Activated CD4-positive, alpha-beta T cell treated with anti-CD3 and anti-CD28 coated beads, Interleukin-2, amount 50 U/mL, for 24 hours (primary cell): Measurements from ENCODE around the gene DTL.
A peak's percentile ranks its signal among the peaks of the same experiment; 100 is the strongest.
"Not testable (repeated sequence)": the region's sequence is repeated elsewhere in the genome, so short reads cannot be mapped to it uniquely, and the experiment has no call there.

ENCODE experiments used
- DNase-seq, 2 donors: peaks; one replicate each; pipeline ENCODE4 v3.0.0-alpha.2; 2020; ENCODE audit warnings: low read depth in 1 of 2, low spot score in 1 of 2

Gene DTL

DNA sequence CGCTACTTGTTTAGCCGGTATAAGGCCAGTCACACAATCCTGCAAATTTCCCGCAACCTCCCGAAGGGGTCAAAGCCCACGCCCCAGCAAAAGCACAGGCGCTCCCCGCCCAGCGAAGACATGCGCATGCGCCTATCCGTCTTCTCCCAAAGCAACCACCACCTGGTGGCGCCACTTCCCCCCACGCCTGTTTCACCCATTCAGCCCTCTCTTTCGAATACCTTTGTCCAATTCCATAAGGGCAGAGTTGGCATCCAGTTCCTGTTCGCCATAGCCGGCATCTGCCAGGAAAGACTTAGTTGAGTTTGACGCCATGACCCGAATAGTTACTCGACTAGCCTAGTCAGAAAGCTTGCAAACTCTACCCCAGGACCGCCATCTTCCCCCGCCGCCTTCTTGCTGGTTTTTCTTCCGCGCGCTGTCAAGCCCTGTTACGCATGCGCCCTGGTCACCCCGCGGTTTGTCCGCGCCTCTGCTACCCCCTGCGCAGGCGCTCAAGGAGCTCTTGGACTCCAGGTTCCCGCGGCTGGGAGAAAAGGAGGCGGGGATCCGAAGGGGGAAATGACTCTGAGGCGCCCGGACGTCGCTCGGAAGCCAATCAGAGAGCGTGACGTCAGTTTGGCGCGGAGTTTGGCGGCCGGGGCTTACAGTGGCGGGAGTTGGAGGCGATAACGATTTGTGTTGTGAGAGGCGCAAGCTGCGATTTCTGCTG is at the start of gene DTL, which contains the start of gene INTS7:
DTL (plus strand) TSS at position 626 of the 712 bp plus-strand sequence. CDS start 143 bp downstream, outside the sequence.
INTS7 (minus strand) TSS at position 435 of the 712 bp plus-strand sequence; CDS start at position 315, 120 bp downstream.
- peak; percentile 94 to 99 for DNase-seq

DNA sequence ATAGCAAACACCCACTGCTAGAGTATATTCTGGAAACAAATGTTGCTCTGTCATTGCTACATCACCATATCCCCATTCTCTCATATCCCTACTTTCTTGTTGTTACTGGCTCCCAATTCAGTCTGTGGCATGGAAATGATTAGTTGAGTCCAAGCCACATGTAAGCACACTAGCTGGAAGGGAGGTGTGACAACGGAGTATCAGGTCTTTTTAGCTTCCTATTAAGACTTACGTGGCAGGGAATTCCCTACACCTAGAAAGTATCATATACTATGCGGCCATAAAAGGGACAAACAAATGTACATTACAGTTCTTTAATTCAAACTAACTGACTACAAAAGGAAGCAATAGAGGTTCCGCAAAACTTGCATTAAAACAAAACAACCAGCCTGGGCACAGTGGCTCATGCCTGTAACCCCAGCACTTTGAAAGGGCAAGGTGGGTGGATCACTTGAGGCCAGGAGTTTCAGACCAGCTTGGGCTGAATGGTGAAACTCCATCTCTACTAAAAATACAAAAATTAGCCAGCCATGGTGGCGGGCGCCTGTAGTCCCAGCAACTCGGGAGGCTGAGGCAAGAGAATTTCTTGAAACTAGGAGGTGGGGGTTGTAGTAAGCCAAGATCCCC is 48.8 kb upstream of the DTL start:
- no peak for DNase-seq

DNA sequence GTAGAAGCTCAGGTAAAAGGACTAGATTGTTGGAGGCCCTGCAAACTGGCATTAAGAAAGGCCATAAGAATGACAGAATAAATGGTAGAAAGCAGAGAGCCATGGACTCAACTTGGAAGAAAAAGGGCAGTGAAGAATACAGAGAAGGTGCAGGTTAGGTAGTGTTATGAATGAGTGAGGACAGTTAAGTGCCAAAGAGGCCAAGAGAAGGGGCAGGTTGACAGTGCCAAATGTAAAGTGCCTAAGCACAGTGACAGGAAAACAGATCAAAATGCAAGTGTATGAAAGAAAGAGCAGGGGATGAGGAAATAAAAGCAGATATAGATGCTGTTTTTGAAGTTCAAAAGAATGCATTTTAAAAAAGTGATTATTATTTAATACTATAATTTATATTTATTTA is 43.9 kb upstream of the DTL start:
- no peak for DNase-seq

DNA sequence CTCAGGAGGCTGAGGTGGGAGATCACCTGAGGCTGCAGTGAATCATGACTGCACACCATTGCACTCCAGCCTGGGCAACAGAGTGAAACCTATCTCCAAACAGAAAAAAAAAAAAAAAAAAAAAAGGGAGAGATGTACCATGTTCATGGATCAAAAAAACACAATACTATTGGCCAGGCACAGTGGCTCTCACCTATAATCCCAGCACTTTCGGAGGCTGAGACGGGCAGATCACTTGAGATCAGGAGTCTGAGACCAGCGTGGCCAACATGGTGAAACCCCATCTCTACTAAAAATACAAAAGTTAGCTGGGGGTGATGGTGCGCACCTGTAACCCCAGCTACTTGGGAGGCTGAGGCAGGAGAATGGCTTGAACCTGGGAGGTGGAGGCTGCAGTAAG is 38.1 kb upstream of the DTL start:
- not testable (repeated sequence) for DNase-seq

GRCh38 chr1:212002536-212002935 is 33.0 kb upstream of the DTL start:
- DNase-seq, result no peak

GRCh38 chr1:212004895-212005608 is 30.5 kb upstream of the DTL start:
- DNase-seq, result no peak

- DNase-seq, result no peak
Measured at GRCh38 chr1:212007178-212007577, 28.4 kb upstream of the DTL start.

DNA sequence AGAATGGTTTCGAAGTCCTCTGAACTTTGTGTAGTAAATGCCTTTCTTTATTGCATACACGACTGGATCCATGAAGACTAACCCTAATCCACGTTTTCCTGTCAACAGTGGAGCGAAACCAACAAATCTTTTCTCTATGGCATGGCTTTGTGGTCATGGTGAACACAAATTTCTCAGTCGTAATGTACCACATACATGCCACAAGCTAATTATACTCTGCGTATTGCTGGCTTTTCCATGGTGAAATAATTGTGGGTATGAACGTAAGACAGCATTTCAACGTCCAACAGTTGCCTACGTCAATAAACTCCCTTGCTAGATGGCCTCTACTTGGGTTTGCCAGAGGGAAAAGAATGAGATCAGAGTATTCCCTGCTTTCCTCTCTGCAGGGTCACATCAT is 27.7 kb upstream of the DTL start:
- no peak for DNase-seq

GRCh38 chr1:212009561-212009960 is 26.0 kb upstream of the DTL start:
- DNase-seq, result no peak

DNA sequence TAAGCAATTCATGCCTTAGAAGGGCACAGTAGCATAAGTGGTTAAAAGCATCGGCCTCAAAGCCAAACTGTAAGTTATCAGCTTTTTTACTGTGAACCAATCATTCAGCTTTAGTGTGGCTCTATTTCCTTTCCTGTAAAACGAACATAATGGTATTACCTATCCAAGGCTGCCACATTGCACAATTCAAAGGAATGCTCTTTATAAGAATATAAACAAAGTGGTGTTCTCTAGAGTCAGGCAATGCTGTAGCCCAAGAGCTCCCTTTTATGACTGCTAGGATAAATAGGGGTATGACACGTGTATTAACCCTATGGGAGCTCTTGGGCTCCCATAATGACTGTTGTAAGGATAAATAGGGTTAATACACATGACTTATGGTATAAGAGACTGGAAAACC is 25.5 kb upstream of the DTL start:
- no peak for DNase-seq

GRCh38 chr1:212012034-212012740 is 23.4 kb upstream of the DTL start:
- DNase-seq, result peak; percentile 34 to 61

DNA sequence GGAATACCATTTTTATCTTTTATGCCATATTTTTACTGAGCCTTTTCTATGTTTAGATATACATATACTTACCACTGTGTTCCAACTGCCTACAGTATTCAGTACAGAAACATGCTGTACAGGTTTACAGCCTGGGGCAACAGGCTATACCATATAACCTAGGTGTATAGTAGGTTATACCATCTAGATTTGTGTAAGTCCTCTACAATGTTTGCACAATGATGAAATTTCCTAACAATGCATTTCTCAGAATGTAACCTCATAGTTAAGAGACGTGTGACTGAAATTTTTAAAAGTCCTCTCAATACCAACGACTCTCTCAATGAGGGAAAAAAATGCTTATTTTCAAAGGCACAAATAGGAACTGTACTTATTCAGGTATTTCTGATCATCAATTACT is 21.9 kb upstream of the DTL start:
- DNase-seq, result no peak

DNA sequence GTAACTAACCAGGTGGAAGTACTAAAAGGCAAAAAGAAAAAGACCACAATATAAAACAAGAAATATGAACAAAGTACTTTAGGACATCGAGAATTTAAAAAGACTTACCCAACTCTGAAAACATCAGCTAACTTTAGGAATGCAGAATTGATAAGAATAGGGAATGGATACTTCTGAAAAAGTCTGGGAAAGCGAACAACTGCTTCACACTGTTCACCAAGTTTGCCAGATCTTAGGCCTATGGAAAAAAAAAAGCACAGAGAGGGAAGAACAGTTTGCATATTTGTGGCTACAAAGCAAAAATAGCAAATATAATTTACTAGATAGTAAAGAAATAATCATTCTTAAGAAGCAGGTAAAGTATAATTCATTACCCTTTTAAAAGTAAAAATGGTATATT is 14.6 kb upstream of the DTL start:
- no peak for DNase-seq

GRCh38 chr1:212021563-212021962 is 14.0 kb upstream of the DTL start:
- no peak for DNase-seq

- not testable (repeated sequence) for DNase-seq
Measured at GRCh38 chr1:212022908-212023307, 12.6 kb upstream of the DTL start.

DNA sequence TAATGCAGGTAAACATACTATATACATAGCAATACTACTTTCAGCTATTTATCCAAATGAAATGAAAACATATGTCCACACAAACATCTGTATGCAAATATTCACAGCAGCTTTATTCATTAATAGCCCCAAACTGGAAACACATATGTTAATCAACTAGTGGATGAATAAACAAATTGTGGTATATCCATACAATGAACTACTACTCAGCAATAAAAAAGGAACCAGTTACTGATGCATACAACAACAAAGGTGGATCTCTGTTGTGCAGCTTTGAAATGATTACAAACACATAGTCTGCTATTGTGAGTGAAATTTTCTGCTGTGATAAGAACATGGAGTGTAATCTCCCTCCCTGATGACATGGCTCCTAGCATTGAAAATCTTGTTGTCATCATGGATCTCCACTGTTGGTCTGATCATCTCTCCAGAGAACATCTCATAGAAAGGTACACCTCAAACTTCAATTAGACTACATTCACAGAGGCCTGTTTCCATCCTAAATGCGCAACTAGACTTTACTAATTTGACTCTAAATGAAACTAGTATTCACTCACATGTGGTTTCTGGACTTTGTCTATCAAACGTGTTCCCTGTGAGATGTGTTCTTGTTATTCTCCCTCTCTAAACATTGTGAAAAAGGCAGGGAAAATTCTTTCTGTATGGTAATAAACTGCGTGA is 10.9 kb upstream of the DTL start:
- DNase-seq, result no peak

DNA sequence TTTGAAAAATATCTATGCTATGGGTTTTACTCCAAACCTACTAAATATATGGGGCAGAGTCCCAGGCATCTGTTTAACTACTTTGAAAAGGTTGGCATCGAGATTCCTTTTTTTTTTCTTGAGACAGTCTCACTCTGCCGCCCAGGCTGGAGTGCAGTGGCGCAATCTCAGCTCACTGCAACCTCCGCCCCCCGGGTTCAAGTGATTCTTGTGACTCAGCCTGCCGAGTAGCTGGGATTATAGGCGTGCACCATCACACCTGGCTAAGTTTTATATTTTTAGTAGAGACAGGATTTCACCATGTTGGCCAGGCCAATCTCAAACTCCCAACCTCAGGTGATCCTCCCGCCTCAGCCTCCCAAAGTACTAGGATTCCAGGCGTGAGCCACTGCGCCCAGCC is 7.8 kb upstream of the DTL start:
- DNase-seq, result not testable (repeated sequence)

DNA sequence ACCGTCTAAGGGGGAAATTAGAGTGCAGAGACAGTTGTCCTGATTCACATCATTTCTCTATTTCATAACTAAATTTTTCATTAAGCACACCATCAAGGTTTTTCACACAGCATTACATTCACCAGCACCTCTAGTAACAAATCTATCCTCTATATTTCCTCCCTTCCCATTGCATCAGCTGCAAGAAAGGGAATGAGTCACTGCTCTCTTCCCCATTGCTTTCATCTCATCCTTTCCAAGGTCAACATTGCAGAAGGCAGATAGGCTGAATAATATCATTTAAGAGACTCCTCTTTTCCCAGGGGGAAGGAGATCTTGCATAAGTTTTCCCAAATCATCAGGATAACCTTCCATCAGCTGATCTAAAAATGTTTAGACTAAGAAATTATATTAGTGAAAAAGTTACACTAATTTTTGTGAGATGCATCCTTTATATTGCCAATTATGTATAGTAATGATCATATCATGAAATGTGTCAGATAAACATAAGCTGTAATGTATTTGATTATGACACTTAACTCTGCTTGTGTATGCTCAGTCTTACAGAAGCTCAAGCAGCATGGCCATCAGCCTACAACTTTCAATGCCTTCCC is 4.5 kb upstream of the DTL start:
- DNase-seq, result no peak

GRCh38 chr1:212034516-212035122 is 929 bp upstream of the DTL start:
- DNase-seq, result no peak
